GM18909 (cell line): ENCODE results near the gene WNT5A.
A peak's percentile ranks its signal among the peaks of the same experiment; 100 is the strongest.
"Not testable (repeated sequence)": the region's sequence is repeated elsewhere in the genome, so short reads cannot be mapped to it uniquely, and the experiment has no call there.

Experiments used
- ATAC-seq: cut with Tn5 transposase; IDR thresholded peaks from one replicate; pipeline ENCODE4 v1.9.1; 2021; ENCODE audit warnings: mild to moderate bottlenecking; ENCODE audit not compliant: unreplicated experiment, poor library complexity

Gene WNT5A

DNA sequence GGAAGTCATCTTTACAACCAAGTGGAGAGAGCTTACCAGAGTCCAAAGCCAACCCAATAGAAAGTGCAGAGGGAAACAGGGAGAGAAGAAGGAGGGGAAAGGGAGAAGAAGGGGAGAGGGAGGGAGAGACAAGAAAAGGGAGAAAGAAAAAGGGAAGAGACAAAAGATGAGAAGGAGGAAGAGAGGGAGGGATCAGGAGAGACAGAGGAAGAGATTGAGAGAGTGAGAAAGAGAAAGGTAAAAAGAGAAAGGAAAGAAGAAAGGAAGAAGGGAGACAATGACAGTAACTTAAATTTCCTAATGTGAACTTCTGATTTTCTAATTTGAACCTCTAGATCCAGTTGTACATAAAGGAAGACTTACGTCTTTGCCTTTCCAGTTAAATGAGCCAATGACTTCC lies 20.7 kb upstream of the WNT5A start:
- ATAC-seq, result no peak

DNA sequence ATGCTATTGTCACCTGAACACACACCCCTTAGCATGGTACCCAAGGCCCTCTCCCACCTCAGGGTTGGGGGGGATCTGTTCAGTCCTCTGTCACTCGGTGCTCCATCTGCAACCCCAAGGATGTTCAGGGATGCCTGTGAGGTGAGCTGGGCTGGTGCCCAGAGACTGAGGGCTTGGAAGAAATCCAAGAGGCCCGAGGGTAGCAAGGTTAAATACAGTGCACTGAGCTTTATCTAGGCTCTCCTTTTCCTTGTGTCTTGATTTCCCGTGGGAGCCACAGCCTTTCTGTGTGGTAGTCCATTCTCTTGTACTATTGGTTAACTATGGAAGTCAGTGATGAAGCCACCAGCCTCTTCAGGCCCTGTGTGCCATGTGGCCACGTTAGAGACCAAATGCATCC lies 18.7 kb upstream of the WNT5A start:
- no peak for ATAC-seq

DNA sequence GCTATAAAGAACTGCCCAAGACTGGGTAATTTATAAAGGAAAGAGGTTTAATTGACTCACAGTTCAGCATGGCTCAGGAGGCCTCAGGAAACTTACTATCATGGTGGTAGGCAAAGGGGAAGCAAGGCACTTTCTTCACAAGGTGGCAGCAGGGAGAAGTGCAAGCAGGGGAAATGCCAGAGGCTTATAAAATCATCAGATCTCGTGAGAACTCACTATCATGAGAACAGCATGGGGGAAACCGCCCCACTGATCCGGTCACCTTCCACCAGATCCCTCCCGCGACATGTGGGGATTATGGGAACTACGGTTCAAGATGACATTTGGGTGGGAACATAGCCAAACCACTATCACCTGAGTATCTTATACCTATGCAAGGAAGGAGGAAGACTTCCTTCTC lies 18.0 kb upstream of the WNT5A start:
- not testable (repeated sequence) for ATAC-seq

DNA sequence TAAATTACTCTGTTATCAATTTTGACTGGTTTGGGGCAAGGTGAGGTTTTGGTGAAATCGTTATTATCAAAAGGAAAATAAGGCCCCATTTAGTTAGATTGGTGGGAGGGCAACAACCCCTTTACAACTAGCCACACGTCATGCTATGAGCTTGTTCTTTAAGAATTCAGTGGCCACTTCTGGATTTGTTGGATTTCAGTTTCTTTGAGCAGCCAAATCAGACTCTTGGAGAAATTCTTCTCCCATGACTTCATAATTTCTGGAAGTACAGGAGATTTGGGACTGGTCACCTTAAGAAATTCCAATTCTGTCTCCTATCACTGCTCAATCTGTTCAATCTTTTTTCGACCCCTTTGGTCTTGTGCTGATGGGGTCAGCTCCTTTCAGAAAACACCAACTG lies 14.8 kb upstream of the WNT5A start:
- no peak for ATAC-seq

DNA sequence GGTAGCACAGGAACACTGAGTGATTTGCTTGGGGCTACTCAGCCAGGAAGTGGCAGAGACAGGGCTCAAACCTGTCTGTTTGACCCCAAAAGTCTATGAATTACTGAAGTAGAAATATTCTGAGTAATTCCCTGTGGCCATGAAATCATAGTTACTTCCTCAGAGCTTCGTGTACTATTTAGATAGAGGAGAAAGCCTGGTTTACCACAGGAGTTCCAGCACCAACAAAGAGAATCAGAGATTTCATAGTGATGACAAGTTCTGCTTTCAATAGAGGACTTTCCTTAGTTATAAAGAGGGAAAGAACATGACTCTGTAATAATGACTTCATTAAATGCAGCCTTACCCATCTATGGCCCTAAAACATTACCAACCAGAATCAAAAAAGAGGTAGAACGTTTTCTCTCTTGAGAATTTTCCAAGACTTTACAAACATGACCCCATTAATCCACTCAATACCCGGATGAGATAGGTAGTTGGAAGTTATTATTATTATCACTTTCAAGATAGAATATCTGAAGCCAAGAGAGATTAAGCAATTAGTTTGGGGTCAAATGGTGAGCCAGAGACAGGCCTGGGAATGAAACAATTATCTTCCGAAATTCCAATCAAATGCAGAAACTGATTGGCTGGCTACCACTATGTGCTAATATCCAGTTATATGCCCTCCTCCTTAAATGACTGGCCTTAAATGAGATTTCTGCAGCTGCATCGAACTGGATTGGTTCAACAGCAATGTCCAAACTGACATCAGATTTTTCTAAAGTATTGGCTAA lies 13.6 kb upstream of the WNT5A start:
- ATAC-seq, result no peak

DNA sequence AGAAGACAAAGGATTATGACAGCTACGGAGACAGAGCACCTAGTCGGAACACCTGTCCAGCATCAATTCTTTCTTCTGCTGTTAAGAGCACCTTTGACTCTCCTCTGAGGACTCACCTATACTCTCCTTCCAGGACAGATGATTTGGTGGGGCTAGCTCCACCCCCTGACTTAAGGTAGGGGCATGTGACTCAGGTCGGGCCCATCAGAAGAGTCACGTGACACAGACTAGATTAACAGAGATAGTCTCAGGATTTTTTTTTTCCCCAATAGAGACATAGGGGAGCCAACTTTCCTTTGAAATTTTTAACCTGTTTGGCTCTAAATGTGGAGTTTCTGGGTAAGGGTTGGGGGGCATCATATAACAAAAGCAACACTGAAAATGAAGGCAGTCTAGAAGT lies 11.4 kb upstream of the WNT5A start:
- ATAC-seq, result no peak

DNA sequence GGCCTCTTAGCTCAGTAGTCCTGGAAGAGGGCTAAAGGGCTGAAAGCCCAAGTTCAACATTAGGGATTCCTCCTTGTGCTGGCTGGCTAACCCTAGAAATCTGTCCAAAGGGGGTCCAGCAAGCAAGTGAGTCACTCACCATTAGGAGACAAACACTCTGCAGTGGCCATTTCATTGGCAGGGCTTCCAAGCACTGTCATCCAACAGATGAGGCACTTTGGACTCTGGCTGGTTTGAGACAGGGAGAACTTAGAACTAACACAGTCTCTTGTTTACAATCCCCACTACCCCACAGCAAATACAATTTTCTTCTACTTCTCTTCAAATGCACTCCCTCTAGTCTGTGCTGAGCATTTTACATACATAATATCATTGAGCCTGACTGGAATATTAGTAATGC lies 10.1 kb upstream of the WNT5A start:
- ATAC-seq, result no peak

DNA sequence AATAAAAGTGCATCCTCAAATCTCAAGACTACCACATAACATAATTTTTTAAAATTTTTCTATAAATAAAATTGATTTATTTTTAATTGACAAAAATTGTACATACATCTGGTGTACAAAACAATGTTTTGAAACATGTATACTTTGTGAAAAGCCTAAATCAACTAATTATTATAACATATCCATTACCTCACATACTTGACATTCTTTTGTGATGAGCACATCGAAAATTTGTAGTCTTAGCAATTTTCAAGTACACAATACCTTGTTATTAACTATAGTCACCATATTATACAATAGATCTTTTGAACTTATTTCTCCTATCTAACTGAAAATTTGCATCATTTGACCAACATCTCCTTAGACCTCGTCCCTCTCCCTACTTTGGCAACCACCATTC lies 7.9 kb upstream of the WNT5A start:
- no peak for ATAC-seq

DNA sequence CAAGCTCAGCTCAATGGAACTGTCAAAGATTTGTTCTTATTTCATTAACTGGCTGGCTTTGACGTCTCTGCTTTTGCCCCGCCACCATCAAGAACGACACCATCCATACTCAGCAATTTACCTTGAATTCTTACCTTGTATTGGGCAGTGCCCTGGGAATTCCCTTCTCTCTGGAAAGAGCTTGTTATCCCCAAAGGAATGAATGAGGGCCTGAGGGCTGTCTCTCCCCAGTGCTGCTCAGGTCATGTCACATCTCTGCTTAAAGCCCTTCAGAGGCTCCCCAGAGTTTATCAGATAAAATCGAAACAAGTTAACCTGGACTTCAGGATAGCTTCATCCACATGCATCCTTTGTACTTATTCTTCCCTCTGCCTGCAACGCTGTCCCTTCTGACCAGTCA lies 5.9 kb upstream of the WNT5A start:
- ATAC-seq, result no peak

DNA sequence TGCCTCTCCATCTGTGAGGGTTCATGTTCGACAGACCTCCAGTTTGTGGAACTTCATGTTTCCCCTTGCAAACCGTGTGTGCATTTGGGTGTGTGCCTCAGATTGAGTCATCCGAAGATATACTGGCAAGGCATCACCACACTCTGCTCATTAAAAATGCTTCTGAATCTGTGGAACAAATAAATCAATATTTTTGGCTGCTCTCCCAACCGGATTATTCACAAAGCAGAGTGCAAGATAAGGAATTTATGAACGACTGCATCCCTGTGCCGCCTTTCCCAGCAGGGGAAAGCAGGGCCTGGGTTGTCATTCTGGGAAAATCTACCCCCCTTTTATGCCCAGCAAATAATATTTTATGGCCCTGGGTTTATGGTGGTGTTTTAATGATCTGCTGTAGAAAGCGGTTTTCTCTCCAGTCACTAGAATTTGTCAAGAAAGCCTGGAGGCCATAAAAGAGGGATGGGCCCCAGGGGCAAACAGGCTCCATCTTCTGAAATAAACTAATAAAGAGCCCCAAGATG lies 4.2 kb upstream of the WNT5A start:
- no peak for ATAC-seq

DNA sequence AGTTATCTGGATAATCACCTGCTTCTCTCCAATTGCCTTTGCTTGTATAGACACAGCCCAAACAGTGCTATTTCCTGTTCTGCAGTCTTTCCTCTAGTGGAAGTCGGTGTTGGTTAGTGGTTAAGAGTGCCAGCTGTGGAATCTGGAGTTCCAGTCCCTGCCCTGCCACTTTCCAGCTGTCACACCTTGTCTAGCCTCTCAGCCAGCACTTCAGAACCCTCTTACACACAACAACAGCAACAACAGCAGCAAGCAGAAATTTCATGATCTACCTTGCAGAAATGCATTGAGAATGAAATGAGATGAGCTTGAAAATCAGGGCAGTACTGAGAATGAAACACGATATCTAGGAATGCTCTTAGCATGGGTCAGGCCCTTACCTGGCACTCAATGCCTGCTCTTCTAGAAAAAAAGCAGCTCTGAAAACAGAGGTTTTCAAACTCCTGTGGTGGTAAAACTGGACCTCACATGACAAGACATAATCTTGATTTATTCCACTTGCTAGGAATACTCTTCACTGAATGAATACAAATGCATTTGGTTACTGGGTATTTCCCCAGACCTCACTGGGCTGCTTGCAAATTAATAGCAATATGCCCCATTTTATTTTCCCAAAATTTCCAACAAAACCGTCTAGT lies 3.3 kb upstream of the WNT5A start:
- ATAC-seq, result no peak

DNA sequence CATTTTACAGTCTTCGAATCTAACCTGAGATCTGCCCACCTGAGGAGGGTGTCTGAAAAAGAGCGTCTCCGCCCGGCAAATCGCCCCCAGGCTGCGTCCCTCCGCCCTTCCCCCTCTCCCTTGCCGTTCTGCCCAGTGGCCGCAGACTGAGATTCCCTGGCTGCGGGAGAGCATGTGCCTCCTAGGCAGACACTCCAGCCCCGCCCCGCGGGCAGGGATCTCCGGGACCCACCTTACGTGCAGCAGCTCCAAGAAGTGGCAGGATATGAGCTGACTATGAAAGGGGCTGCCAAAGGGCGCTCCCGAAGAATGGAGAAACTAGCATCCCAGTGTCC lies 2.7 kb upstream of the WNT5A start:
- ATAC-seq, result no peak

DNA sequence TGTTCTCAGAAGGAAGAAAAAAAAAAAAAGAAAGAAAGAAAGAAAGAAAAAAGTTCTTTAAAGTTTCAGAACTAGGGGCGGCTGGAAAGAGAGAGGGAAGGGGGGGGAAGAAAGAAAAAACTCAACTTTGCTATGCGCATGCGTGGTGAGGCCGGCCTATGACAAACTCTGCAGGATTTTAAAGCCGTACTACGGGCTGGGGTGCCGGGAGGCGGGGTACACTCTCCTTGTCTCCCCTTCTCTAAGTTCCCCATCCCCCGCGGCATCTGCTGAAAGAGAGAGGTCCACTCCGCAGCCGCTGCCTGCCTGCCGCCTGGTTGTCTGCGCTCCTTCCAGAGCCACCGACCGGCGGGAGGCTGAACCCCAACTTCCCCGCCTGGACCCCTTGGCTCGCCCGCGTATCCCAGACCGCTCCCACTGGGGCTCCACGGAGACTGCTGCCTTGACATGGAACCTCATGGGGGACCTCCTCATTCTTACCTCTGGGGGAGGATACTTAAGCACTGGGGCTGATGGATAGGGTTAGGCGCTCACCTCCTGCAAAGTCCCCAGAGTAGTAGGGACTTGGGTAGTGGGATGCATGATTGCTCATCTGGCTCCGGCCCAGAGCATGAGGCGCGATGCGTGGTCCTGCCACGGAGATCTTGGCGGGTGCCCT lies 1.4 kb upstream of the WNT5A start:
- ATAC-seq, result no peak

DNA sequence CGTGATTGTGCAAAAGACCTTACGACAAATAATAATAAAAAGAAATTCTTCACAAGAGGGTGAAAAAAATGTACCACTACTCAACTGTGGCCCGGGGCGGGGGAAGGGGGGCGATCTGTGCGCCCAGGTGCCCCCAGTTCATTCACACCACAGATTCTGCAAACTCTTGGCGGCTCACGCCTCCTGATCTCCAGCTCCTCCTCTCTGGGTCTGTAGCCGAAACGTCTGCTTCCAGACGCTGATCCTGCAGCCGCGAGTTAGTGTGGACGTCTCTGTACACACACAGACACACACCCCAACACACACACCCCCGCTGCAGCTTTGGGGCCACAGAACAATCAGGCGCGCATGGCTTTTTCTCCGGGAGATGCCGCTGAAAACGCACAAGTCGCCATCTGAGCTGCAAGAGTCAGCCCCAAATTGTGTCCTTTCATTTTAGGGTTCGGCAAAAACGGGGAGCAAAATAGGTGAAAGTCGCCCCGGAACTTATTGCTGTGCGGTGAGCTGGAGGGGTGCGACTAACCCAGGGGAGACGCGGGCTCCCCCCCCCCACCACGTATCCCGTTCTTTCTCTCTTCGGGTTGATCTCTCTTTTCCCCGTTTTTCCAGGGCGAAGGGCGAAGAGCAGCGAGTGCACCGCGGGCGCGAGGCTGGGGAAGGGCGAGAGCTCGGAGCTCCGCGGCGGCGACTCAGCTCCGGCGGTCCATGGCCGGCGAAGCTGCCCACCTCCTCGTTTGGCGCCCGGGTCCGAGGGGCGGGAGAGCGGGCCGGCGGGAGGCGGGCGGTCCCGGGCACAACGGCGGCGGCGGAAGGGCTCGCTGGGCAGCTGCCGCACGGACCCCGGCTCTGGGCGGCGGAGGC lies 505 bp upstream of the WNT5A start:
- no peak for ATAC-seq

DNA sequence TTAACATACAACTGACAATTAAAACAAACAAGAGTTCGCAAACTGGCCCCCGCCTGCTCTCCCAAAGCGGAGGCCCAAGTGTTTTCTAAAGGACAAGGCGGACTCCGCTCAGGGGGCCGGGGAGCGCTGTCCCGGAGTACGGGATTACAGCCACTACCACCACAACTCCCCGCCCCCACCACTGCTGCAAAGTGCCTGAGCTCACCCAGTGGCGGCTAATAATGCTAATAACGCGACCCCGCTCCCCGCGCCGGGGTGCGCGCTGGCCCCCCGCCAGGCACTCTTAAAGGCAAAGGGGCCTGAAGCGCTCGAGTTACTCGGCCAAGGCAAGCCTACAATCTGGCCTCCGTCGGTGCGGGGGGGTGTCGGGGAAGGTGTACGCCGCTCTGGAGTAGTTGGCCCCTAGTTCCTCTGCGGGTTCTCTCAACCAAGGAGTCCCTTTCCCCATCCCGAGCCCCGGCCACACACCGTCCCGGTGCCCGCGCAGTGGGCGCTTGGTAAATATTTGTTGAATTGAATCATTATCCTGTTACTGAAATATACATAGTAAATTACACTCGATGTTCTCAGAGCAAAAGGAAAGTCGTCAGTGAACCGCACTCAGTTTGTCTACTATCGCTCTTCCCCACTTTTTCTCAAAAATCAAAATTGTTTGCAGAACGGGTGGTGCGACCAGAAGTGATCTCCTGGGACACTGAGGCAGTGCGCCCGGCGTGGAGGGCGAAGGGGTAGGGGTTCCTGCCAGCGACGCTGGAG lies 827 bp downstream of the WNT5A start:
- ATAC-seq, result no peak

DNA sequence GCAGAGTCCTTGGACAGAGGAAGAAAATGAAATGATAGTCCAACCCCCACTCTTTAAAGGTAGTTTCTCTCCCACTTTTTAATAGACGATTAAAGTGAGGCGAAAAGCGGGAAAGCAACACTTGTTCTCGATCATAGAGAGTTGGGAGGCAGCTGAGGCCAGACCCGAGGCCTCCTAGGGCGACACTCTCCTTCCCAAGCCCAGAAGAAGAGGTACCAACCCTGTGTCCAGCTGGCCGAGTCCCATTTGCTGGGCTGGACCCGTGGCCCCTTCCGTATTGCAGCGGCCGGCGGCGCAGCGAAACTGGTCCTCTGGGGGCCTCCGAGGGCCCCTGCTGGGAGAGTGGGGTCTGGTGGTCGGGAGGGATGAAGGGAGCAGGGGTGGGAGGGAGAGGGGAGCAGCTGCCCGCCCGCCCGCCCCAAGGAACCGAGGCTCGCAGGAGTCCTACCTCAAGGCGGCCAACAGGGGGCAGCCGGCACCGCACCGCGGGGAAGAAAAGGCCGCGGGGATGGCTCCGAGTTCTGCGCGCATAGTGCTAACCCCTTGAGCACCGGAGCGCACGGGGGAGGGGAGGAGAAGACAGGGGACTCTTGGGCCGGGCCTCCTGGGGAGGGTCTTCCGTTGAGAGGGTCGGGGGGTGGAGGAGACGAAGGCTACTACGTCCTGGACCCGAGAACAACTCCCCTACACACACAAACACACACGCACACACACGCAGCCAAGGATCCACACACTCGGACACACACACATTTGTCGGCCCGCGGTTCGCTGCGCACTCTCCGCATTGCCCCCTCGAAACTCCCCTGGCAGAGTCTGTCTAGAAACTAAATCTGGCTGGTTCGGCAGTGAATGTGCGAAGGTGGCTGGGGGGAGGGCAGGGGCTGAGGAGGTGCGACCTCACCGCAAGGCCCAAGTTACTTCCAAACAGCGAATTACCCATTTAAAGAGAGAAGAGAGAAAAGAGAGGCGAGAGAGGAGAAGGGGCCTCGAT lies 2.0 kb downstream of the WNT5A start:
- peak; percentile 79 for ATAC-seq

DNA sequence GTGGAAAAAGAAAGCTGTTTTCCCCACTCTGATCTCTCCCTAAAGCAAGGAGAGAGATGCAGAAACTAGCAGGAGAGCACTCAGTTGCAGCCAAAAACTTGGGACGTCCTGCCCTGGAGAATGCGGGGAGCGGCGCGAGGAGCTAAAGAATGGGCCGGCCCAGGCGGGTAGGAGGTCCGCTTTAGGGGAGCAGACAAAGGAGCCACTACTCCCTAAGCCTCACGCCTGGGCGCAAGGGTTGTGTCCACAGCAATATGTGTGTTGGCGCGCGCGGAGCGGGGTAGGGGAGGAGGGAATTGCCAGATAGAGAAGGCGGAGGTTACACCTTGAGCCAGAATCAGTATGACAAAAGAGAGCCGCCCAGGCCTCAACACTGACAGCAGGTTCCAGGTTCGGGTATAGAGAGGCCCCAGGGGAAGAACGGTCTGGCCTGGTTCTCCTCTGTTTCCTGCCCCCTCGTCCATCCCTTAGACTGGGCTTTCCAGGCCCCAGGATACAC lies 2.9 kb downstream of the WNT5A start:
- no peak for ATAC-seq

DNA sequence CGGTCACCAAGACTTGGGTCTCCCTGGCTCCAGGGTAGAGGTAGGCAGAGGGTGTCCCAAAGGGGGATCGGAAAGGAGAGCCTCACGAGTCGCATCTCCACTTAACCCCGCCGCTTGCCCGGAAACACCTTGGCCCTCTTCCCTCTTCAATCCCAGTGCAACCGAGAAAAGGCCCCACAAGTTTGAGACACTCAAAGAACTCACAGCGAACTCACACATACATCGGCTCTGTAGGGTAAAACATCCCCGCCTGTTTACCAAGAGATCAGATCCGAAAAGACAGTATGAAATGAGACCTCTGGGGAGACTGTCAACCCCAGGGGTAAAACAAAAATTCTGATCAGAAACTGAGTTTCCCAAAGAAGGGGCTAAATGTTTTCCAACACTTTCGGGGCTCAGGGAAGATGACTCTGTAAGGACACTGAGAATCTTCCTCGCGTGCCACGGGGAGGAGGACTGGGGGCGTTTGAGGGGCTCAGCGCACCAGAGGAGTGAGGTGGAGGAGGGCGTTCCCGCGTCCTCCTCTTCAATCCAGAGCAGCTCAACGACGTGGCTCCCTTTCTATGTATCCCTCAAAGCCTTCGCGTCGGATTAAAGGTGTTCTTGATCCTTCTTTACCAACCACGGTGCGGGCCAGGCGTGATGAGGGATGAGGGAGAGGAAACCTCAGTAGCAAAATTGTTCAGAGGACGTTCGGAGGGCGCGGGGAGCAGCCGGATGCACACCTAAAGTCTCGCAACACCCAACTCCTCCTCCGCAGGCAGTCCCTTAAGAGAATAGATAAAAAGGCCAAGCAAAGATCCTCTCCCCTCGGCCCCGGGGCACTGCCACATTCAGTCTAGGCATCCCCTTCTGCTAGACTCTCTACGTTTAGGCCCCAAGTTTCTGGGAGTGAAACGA lies 3.7 kb downstream of the WNT5A start:
- no peak for ATAC-seq
